Measurements from ENCODE around the gene SVIP. TPM values are rescaled to one million over a fixed set of nuclear protein-coding genes. Genes with fewer than 3 reads are reported as not detected.

SVIP gene
- total RNA-seq, 1 donor from 2014 or later: 35.6 TPM

GRCh38 chr11:22769081-22769480 is 60.5 kb downstream of the SVIP start:
- no peaks in the 10 kb centered on the region for H3K9me3 ChIP-seq
- no peak for ATAC-seq
- no peak for TF ChIP-seq CTCF (IDR thresholded peaks at IDR 0.05)
- intact Hi-C loops (cut with DNase I): no loop called here
- no peak overlapping the region for H3K4me3 ChIP-seq
- H3K36me3 ChIP-seq: no peaks in the 10 kb centered on the region
- no peaks in the 10 kb centered on the region for H3K4me1 ChIP-seq
- no peak overlapping the region for H3K27ac ChIP-seq
- DNase-seq: no peak
- H3K27me3 ChIP-seq: no peaks in the 10 kb centered on the region

Other genes with a start within 250 kb of the SVIP start
- gene FANCF, start 204.0 kb downstream of the SVIP start, total RNA-seq: 7.3 TPM
- gene GAS2, start 163.2 kb downstream of the SVIP start, total RNA-seq: 1.7 TPM
- gene CCDC179, start 30.7 kb upstream of the SVIP start, total RNA-seq: not detected